ENCODE measurements around the gene NUP88. TPM values are rescaled to one million over a fixed set of nuclear protein-coding genes. Genes with fewer than 3 reads are reported as not detected.

NUP88 gene
- total RNA-seq, 1 experiment from 2014 or later = 93.2 TPM

DNA sequence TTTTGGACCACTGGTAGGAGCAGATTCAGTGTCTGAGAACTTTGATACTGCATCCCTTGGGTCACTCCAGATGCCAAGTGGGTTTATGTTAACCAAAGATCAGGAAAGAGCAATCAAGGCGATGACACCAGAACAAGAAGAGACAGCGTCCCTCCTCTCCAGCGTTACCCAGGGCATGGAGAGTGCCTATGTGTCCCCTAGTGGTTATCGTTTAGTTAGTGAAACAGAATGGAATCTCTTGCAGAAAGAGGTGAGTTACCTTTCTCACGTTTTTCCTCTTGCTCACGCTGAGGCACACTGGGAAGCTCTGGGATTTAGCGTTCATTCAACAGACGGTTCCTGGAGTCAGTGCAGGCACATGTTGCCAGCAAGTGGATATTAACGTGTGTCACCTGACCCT is 58.0 kb downstream of the NUP88 start (continued):
- TF ChIP-seq, protein P1, sequence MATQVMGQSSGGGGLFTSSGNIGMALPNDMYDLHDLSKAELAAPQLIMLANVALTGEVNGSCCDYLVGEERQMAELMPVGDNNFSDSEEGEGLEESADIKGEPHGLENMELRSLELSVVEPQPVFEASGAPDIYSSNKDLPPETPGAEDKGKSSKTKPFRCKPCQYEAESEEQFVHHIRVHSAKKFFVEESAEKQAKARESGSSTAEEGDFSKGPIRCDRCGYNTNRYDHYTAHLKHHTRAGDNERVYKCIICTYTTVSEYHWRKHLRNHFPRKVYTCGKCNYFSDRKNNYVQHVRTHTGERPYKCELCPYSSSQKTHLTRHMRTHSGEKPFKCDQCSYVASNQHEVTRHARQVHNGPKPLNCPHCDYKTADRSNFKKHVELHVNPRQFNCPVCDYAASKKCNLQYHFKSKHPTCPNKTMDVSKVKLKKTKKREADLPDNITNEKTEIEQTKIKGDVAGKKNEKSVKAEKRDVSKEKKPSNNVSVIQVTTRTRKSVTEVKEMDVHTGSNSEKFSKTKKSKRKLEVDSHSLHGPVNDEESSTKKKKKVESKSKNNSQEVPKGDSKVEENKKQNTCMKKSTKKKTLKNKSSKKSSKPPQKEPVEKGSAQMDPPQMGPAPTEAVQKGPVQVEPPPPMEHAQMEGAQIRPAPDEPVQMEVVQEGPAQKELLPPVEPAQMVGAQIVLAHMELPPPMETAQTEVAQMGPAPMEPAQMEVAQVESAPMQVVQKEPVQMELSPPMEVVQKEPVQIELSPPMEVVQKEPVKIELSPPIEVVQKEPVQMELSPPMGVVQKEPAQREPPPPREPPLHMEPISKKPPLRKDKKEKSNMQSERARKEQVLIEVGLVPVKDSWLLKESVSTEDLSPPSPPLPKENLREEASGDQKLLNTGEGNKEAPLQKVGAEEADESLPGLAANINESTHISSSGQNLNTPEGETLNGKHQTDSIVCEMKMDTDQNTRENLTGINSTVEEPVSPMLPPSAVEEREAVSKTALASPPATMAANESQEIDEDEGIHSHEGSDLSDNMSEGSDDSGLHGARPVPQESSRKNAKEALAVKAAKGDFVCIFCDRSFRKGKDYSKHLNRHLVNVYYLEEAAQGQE (IDR thresholded peaks at IDR 0.05; ENCODE audit: low read depth) = no peak
- TF ChIP-seq, protein P2, sequence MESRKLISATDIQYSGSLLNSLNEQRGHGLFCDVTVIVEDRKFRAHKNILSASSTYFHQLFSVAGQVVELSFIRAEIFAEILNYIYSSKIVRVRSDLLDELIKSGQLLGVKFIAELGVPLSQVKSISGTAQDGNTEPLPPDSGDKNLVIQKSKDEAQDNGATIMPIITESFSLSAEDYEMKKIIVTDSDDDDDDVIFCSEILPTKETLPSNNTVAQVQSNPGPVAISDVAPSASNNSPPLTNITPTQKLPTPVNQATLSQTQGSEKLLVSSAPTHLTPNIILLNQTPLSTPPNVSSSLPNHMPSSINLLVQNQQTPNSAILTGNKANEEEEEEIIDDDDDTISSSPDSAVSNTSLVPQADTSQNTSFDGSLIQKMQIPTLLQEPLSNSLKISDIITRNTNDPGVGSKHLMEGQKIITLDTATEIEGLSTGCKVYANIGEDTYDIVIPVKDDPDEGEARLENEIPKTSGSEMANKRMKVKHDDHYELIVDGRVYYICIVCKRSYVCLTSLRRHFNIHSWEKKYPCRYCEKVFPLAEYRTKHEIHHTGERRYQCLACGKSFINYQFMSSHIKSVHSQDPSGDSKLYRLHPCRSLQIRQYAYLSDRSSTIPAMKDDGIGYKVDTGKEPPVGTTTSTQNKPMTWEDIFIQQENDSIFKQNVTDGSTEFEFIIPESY (IDR thresholded peaks at IDR 0.05; ENCODE audit: extremely low read depth, insufficient replicate concordance, low read length) = no peak
- TF ChIP-seq YY1 (IDR thresholded peaks at IDR 0.05; ENCODE audit: extremely low read depth, insufficient replicate concordance, low read depth, low read length) (no peak), POLR2AphosphoS5 (IDR thresholded peaks at IDR 0.05; ENCODE audit: low read depth, low read length) (no peak)

DNA sequence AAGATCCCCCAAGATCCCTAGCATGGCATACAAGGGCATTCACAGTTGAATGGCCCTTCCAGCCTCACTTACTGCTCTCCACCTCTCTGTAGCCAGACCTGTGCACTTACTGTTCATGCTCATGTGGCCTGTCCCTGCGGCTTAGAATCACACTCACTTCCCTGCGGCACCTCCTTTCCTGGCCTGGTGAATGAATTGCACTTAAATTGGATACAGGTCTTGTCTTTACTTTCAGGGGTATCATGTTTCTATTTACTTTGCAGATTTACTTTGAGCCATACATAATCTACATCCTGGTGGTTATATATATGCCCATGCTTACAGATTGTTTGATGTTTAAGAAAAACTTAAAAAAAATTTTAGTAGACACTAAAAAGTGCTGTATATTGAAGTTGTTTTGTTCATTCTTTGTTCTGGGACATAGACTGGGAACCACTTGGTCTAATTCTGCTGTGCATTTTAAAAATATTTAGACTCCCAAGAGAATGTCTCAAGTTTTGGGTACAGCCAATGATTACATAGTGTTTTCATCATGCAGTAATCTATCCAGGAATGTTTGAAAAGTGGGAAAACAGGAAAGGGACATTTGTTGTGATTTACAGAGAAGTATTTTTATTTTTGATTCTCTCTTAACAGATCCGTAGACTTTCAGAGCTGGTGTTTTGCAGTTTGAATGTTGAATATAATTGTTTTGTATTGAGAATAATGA is 63.9 kb downstream of the NUP88 start:
- RAD21 ChIA-PET (ENCODE audit: low non-redundant PET in 1 of 2, low total read pairs in 2 of 2, uncharacterized antibody in 2 of 2, unreplicated experiment in 2 of 2) = no interaction called here
- H3K36me3 ChIP-seq (ENCODE audit: control insufficient read depth in 1 of 2, insufficient read depth in 2 of 2, low read length in 2 of 2) = peaks cover 15 to 35% of the 10 kb centered on the region in 2 experiments; a peak in 3 of 4 replicates
- no peak for DNase-seq (ENCODE audit: low read depth, low spot score)
- no peak overlapping the region for H2AFZ ChIP-seq (ENCODE audit: low read depth, low read length, poor library complexity, severe bottlenecking)
- no peak overlapping the region for H3K9ac ChIP-seq (ENCODE audit: low read length)
- no peaks in the 10 kb centered on the region for H3K27me3 ChIP-seq (ENCODE audit: insufficient read depth, low read length)
- H3K4me1 ChIP-seq (ENCODE audit: control insufficient read depth in 1 of 2, insufficient read depth in 2 of 2, low read length in 2 of 2) = no peaks in the 10 kb centered on the region
- POLR2A ChIA-PET = no interaction called here
- no peak for ATAC-seq
- no peaks in the 10 kb centered on the region for H3K9me3 ChIP-seq (ENCODE audit: control insufficient read depth in 1 of 2, insufficient read depth in 1 of 2, low read depth in 1 of 2, low read length in 2 of 2)
- no peak overlapping the region for H3K4me3 ChIP-seq (replicated peaks in 1 of 2; ENCODE audit: low read depth in 1 of 2, low read length in 2 of 2)
- BruUV-seq (replicated peaks) = no TSS peak
- no peaks in the 10 kb centered on the region for H3K79me2 ChIP-seq (ENCODE audit: insufficient read depth, low read length)
- no peaks in the 10 kb centered on the region for H3K9me2 ChIP-seq (ENCODE audit: insufficient read depth)
- no peak overlapping the region for H3K27ac ChIP-seq (ENCODE audit: low read depth, low read length)
- H3K4me2 ChIP-seq (ENCODE audit: low read length) = no peak overlapping the region
- intact Hi-C loops (cut with micrococcal nuclease) = no loop called here
- no peaks in the 10 kb centered on the region for H4K20me1 ChIP-seq (ENCODE audit: insufficient read depth)
- CTCF ChIA-PET = no interaction called here
- TF ChIP-seq, protein P1 (IDR thresholded peaks at IDR 0.05; ENCODE audit: low read depth) = no peak
- TF ChIP-seq SP1 (IDR thresholded peaks at IDR 0.05; ENCODE audit: low read depth) (no peak), EZH2 (IDR thresholded peaks at IDR 0.05) (no peak), EZH2phosphoT487 (IDR thresholded peaks at IDR 0.05; ENCODE audit: borderline replicate concordance) (no peak), ELF1 (IDR thresholded peaks at IDR 0.05; ENCODE audit: borderline replicate concordance, low read depth) (no peak), CEBPB (IDR thresholded peaks at IDR 0.05; ENCODE audit: low read depth) (no peak), ZNF274 (IDR thresholded peaks at IDR 0.05; ENCODE audit: low read depth, low read length) (no peak), POLR2AphosphoS5 (IDR thresholded peaks at IDR 0.05; ENCODE audit: low read depth, low read length) (no peak)
- TF ChIP-seq, protein P2 (IDR thresholded peaks at IDR 0.05; ENCODE audit: extremely low read depth, insufficient replicate concordance, low read length) = no peak

Measured in HCT116 (cell line).